ENCODE data around the gene LIMK2. TPM values are rescaled to one million over a fixed set of nuclear protein-coding genes. Genes with fewer than 3 reads are reported as not detected.
A peak's percentile ranks its signal among the peaks of the same experiment; 100 is the strongest.

LIMK2 gene
- total and polyA plus RNA-seq, 9 of the 15 experiments (the other 6 are each of a cell fraction or from before 2014, with no cell fraction given) = 1.1 to 14.5 (median 8.5) TPM

DNA sequence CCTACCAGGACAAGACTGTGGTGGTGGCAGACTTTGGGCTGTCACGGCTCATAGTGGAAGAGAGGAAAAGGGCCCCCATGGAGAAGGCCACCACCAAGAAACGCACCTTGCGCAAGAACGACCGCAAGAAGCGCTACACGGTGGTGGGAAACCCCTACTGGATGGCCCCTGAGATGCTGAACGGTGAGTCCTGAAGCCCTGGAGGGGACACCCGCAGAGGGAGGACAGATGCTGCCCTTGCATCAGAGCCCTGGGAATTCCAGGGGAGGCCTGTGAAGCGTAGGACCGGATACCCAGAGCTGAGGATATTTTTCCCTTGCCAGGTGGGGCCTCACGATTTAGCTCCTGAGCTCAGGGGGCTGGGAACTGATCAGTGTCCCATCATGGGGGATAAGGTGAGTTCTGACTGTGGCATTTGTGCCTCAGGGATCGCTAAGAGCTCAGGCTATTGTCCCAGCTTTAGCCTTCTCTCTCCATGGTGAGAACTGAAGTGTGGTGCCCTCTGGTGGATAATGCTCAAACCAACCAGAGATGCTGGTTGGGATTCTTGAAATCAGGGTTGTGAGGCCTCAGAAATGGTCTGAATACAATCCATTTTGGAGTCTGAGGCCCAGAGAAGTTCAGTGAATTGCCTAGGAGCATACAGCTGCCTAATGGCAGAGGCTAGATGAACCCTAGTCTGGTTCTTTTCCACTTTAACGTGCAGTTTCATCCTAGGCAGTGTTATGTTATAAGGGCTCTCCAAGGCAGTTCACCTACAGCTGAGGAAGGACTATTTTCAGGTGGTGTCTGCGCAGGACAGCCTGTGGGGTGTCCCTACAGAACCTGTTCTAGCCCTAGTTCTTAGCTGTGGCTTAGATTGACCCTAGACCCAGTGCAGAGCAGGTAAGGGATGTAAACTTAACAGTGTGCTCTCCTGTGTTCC is 60.7 kb downstream of the LIMK2 start (continued):
- TF ChIP-seq, protein P1, sequence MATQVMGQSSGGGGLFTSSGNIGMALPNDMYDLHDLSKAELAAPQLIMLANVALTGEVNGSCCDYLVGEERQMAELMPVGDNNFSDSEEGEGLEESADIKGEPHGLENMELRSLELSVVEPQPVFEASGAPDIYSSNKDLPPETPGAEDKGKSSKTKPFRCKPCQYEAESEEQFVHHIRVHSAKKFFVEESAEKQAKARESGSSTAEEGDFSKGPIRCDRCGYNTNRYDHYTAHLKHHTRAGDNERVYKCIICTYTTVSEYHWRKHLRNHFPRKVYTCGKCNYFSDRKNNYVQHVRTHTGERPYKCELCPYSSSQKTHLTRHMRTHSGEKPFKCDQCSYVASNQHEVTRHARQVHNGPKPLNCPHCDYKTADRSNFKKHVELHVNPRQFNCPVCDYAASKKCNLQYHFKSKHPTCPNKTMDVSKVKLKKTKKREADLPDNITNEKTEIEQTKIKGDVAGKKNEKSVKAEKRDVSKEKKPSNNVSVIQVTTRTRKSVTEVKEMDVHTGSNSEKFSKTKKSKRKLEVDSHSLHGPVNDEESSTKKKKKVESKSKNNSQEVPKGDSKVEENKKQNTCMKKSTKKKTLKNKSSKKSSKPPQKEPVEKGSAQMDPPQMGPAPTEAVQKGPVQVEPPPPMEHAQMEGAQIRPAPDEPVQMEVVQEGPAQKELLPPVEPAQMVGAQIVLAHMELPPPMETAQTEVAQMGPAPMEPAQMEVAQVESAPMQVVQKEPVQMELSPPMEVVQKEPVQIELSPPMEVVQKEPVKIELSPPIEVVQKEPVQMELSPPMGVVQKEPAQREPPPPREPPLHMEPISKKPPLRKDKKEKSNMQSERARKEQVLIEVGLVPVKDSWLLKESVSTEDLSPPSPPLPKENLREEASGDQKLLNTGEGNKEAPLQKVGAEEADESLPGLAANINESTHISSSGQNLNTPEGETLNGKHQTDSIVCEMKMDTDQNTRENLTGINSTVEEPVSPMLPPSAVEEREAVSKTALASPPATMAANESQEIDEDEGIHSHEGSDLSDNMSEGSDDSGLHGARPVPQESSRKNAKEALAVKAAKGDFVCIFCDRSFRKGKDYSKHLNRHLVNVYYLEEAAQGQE (IDR thresholded peaks at IDR 0.05; ENCODE audit: borderline replicate concordance) = peak; percentile 36; the same call in 1 of the 2 replicates
- TF ChIP-seq, protein P1 (CRISPR knock-in tag; IDR thresholded peaks at IDR 0.05; ENCODE audit: low read depth) = no peak
- TF ChIP-seq, protein P2, sequence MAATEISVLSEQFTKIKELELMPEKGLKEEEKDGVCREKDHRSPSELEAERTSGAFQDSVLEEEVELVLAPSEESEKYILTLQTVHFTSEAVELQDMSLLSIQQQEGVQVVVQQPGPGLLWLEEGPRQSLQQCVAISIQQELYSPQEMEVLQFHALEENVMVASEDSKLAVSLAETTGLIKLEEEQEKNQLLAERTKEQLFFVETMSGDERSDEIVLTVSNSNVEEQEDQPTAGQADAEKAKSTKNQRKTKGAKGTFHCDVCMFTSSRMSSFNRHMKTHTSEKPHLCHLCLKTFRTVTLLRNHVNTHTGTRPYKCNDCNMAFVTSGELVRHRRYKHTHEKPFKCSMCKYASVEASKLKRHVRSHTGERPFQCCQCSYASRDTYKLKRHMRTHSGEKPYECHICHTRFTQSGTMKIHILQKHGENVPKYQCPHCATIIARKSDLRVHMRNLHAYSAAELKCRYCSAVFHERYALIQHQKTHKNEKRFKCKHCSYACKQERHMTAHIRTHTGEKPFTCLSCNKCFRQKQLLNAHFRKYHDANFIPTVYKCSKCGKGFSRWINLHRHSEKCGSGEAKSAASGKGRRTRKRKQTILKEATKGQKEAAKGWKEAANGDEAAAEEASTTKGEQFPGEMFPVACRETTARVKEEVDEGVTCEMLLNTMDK (IDR thresholded peaks at IDR 0.05; ENCODE audit: borderline replicate concordance, insufficient read depth, low read depth, low read length, poor library complexity, severe bottlenecking) = peak; percentile 31

All from K562 (cell line).